Fibroblast of pulmonary artery (primary cell): ENCODE data around the gene SEPTIN6.

Source experiments
- DNase-seq: peaks from one replicate; pipeline ENCODE4 v3.0.0-alpha.2; 2010; ENCODE audit warnings: low read depth
- H3K4me3 ChIP-seq: replicated peaks from 2 replicates; pipeline ENCODE4 v1.5.1; 2011; ENCODE audit warnings: low read depth, mild to moderate bottlenecking, control low read depth, low read length, moderate library complexity
- CTCF ChIP-seq: IDR thresholded peaks from 2 replicates; pipeline ENCODE4 v1.5.1; 2011; ENCODE audit warnings: mild to moderate bottlenecking, control low read depth, low read length, inconsistent platforms; ENCODE audit errors: missing control alignments

The SEPTIN6 gene

DNA sequence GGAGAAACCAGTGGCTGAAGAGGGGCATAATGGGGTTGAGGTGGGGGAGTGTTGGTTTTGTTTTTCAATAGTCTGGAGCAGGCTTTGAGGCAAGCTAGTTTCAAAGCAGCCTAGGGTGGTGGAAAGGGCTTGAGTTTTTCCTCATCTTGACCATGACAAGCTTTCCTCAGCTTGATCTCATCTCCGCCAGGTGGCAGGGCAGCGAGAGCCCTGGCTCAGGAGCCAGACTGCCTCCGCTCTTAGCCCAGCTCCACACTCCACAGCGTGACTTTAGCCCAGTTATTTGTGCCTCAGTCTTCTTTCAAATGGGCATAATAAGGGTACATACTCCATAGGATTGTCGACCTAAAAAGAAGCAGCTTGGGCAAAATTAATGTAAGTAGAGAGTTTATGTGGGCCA is 35.5 kb upstream of the SEPTIN6 start:
- H3K4me3 ChIP-seq = no peak overlapping the region
- DNase-seq = no peak
- no peak for TF ChIP-seq CTCF

DNA sequence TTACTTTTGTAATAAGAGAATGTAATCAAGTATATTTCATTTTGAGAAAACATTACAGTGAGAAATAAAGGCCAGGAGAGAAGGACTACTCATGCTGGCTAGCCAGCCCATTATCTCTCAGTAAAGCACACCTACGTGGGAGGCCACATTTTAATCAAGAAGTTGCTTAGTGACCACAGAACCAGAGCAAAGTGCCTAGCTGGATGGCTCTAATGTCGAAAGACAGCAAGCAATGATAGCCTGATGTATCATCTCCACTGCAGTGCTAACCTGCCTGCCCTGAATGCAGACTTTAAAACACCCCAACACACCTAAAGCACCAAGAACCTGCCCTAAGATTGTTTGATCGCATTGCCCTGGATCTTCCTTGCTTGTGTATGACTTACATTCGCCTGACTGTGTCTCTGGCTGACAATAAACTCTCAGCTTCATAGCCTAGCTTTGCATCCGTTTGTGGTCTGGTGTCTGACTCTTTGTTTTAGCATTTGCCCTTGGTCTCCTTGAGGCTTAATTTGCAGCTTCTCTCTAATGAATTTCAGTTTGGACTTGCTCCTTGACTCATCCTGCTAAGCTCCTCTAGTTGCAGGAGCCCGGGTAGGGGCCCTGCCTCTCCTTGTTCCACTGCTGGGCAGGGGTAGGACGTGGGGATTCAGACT is 34.1 kb upstream of the SEPTIN6 start:
- TF ChIP-seq CTCF = no peak
- DNase-seq = no peak
- no peak overlapping the region for H3K4me3 ChIP-seq

- H3K4me3 ChIP-seq = no peak overlapping the region
- no peak for DNase-seq
- no peak for TF ChIP-seq CTCF
Measured at GRCh38 chrX:119721926-119722325, 29.0 kb upstream of the SEPTIN6 start.

DNA sequence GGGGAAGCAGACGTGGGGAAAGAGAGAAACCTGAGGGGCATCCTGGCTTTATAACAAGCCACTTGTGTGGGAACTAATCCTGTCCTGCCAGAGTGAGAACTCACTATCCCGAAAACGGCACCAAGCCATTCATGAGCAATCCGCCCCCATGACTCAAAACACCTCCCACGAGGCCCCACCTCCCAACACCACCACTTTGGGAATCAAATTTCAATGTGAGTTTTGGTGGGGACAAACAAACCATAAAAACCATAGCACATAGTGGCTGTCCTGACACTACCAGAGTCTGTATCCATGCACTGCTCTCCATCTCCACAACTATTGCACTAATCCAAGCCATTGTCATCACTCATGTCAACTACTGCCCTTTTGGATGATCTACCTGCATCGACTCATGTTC is 28.5 kb upstream of the SEPTIN6 start:
- TF ChIP-seq CTCF = no peak
- DNase-seq = no peak
- H3K4me3 ChIP-seq = no peak overlapping the region

DNA sequence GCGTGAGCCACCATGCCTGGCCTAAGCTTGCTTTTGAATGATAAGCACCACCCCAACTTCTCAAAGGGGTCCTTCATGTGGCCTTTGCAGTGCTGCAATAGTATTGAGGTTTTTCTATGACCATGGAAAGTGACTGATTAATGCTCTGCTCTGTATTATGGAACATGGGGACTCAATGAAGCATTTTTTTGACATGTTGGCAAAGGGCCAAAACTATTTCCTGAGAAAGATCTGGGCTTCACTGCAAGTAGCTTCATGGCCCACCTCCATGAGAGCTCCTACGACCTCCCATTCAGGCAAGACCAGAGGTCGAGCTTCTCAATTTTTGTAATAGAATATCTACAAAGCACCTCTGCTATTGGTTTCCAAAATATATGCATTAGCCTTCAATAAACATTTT is 16.7 kb upstream of the SEPTIN6 start:
- H3K4me3 ChIP-seq = no peak overlapping the region
- no peak for TF ChIP-seq CTCF
- no peak for DNase-seq

GRCh38 chrX:119708936-119709335 is 16.0 kb upstream of the SEPTIN6 start:
- peak; percentile 41 for DNase-seq
- no peak for TF ChIP-seq CTCF
- H3K4me3 ChIP-seq = no peak overlapping the region

GRCh38 chrX:119706616-119707015 is 13.6 kb upstream of the SEPTIN6 start:
- DNase-seq = no peak
- no peak for TF ChIP-seq CTCF
- H3K4me3 ChIP-seq = no peak overlapping the region
